ENCODE results near the gene ZSCAN9. TPM values are rescaled to one million over a fixed set of nuclear protein-coding genes. Genes with fewer than 3 reads are reported as not detected.

ZSCAN9 gene
- total and polyA plus RNA-seq, 2 of the 13 experiments (the other 11 are each of a cell fraction or from before 2014, with no cell fraction given): 14.6 to 17.8 TPM

GRCh38 chr6:28266962-28267694 lies 42.1 kb downstream of the ZSCAN9 start, which contains the start of gene ZSCAN26 (continued):
- TF ChIP-seq ZNF513 (CRISPR knock-in tag; conservative IDR thresholded peaks at IDR 0.05) (no peak), ATF7 (IDR thresholded peaks at IDR 0.05) (peak; percentile 16; the same call in 1 of the 2 replicates), ATF7 (CRISPR knock-in tag; IDR thresholded peaks at IDR 0.05) (peak; percentile 72; the same call in 1 of the 2 replicates), AHR (CRISPR knock-in tag; IDR thresholded peaks at IDR 0.05) (peak; percentile 82; the same call in 1 of the 2 replicates), KIAA2018 (CRISPR knock-in tag; IDR thresholded peaks at IDR 0.05; ENCODE audit: borderline replicate concordance) (peak; percentile 63; the same call in 1 of the 2 replicates), ZC3H4 (CRISPR knock-in tag; IDR thresholded peaks at IDR 0.05; ENCODE audit: borderline replicate concordance) (0 out of 2 replicates have a peak, but pooled peaks have one; percentile 30), ZNF33A (CRISPR knock-in tag; IDR thresholded peaks at IDR 0.05; ENCODE audit: borderline replicate concordance) (peak; percentile 95; the same call in 1 of the 2 replicates), SMC3 (IDR thresholded peaks at IDR 0.05; ENCODE audit: low read length) (no peak), GPN1 (CRISPR knock-in tag; IDR thresholded peaks at IDR 0.05; ENCODE audit: borderline replicate concordance) (0 out of 2 replicates have a peak, but pooled peaks have one; percentile 66), ZGPAT (CRISPR knock-in tag; IDR thresholded peaks at IDR 0.05) (peak; percentile 92; the same call in 1 of the 2 replicates), PRDM15 (CRISPR knock-in tag; IDR thresholded peaks at IDR 0.05) (no peak), ZFP36L2 (CRISPR knock-in tag; IDR thresholded peaks at IDR 0.05) (peak; percentile 83; the same call in 1 of the 2 replicates), FOXM1 (CRISPR knock-in tag; IDR thresholded peaks at IDR 0.05) (no peak), NFYB (CRISPR knock-in tag; IDR thresholded peaks at IDR 0.05) (0 out of 2 replicates have a peak, but pooled peaks have one; percentile 29)
